ENCODE measurements around the gene GRID1.

- TF ChIP-seq POLR2A (IDR thresholded peaks at IDR 0.05; ENCODE audit: low read length) = no peak
- TF ChIP-seq GATA1 (IDR thresholded peaks at IDR 0.05; ENCODE audit: low read depth, low read length) = no peak
Observed at GRCh38 chr10:86068231-86069054, 298.2 kb downstream of the GRID1 start.

Data from erythroblast (primary cell).